Thyroid gland (tissue), 4 donors: ENCODE data around the gene WDR90. TPM values are rescaled to one million over a fixed set of nuclear protein-coding genes. Genes with fewer than 3 reads are reported as not detected.

ENCODE experiments used
- DNase-seq, 2 donors: peaks; one replicate each; pipeline ENCODE4 v3.0.0-alpha.2; 2019
- H3K27ac ChIP-seq, 3 donors: fragments of 200-600 bp; sonication (generic); 1 replicate in 2 of 3; 2 replicates in 1 of 3; pipeline ENCODE4 v1.5.1; 2016 to 2019; ENCODE audit warnings: mild to moderate bottlenecking in 1 of 3, moderate library complexity in 1 of 3
- H3K27me3 ChIP-seq: fragments of 200-600 bp; sonication (generic); one replicate; pipeline ENCODE4 v1.5.1; 2019
- H3K36me3 ChIP-seq, 2 donors: fragments of 200-600 bp; sonication (generic); one replicate each; pipeline ENCODE4 v1.5.1; 2016 to 2019
- H3K4me1 ChIP-seq, 2 donors: fragments of 200-600 bp; sonication (generic); one replicate each; pipeline ENCODE4 v1.5.1; 2017 to 2019
- H3K4me3 ChIP-seq, 3 donors: fragments of 200-600 bp; sonication (generic); replicated peaks in 1 of 3; 1 replicate in 2 of 3; 2 replicates in 1 of 3; pipeline ENCODE4 v1.5.1; 2016; ENCODE audit warnings: mild to moderate bottlenecking in 1 of 3
- H3K9me3 ChIP-seq: fragments of 200-600 bp; sonication (generic); one replicate; pipeline ENCODE4 v1.5.1; 2017
- POLR2A ChIP-seq, 2 donors: fragments of 450-650 bp; IDR thresholded peaks; one replicate each; pipeline ENCODE4 v1.6.1; 2017; ENCODE audit warnings: antibody characterized with exemption in 2 of 2, mild to moderate bottlenecking in 2 of 2, moderate library complexity in 1 of 2
- WGBS, 2 donors: methylation state at CpG; one replicate each; pipeline ENCODE4 v1.1.5; 2017; 5-methylcytosine and 5-hydroxymethylcytosine counted together
- intact Hi-C: fragments of 100-400 bp; cut with DNase I; formaldehyde crosslinking; loops from one replicate; pipeline ENCODE4 v1.15.1; 2023
- total RNA-seq, 4 donors: library from RNA; depleted of rRNA; stranded (reverse); fragments of >200 nt; gene quantifications; one replicate each; pipeline ENCODE4 v1.2.3, GENCODE V29; 2016
- TF ChIP-seq, protein P1 (sequence below), 6 experiments: fragments of 200-600 bp in 3 of 6; fragments of 450-650 bp in 3 of 6; sonication (generic) in 3 of 6; IDR thresholded peaks; one replicate each; pipeline ENCODE4 v1.5.1; 2016 to 2019; ENCODE audit warnings: antibody characterized with exemption in 6 of 6, mild to moderate bottlenecking in 2 of 6, inconsistent platforms in 1 of 6, moderate library complexity in 1 of 6

The WDR90 gene
- total RNA-seq, 4 donors from 2014 or later, result 23.6 to 56.0 (median 34.3) TPM

DNA sequence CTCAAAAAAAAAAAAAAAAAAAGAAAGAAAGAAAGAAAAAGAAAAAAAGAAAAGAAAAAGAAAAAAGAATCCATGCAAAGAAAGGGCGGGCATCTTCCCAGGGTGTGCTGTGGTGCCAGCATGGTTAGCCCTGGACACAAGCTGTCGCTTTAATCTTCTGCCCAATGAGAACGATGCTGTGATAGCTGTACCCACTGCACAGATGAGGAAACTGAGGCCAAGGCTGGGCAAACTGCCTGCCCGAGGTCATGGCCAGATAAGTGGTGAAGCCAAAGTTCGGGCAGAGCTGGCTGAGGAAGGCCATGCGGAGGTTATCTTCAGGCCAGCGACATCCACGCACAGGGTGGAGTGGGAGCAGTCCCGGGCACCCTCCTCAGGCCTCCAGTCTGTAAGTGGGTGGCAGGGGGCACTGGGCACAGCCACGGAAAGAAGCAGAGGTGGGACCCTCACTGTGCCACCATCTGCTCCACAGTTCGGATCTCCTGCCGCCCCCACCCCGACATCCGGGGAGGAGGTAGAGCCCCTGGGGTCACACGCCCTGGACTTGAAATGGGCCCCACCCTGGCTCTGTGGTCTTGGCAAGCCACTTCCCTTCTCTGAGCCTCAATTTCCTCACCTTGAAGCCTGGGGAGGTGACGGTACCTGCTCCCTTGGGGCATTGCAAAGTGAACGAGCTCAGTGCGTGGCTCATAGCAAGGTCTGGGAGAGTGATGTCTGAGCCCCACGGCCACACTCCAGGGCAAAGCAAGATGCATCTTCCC lies 49.9 kb downstream of the WDR90 start:
- WGBS, 2 donors, result 59 to 75% methylated on average over 10 to 19 of the region's 19 CpGs
- H3K9me3 ChIP-seq, result no peaks in the 10 kb centered on the region
- H3K36me3 ChIP-seq, result no peaks in the 10 kb centered on the region
- TF ChIP-seq, protein P1, sequence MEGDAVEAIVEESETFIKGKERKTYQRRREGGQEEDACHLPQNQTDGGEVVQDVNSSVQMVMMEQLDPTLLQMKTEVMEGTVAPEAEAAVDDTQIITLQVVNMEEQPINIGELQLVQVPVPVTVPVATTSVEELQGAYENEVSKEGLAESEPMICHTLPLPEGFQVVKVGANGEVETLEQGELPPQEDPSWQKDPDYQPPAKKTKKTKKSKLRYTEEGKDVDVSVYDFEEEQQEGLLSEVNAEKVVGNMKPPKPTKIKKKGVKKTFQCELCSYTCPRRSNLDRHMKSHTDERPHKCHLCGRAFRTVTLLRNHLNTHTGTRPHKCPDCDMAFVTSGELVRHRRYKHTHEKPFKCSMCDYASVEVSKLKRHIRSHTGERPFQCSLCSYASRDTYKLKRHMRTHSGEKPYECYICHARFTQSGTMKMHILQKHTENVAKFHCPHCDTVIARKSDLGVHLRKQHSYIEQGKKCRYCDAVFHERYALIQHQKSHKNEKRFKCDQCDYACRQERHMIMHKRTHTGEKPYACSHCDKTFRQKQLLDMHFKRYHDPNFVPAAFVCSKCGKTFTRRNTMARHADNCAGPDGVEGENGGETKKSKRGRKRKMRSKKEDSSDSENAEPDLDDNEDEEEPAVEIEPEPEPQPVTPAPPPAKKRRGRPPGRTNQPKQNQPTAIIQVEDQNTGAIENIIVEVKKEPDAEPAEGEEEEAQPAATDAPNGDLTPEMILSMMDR (IDR thresholded peaks at IDR 0.05), result no peak
- H3K27me3 ChIP-seq, result peaks cover 13% of the 10 kb centered on the region
- no peak overlapping the region for H3K27ac ChIP-seq
- peaks cover 15 to 26% of the 10 kb centered on the region in 2 donors for H3K4me1 ChIP-seq
- no peak overlapping the region for H3K4me3 ChIP-seq
- no peak for DNase-seq
- intact Hi-C loops, result no loop called here

DNA sequence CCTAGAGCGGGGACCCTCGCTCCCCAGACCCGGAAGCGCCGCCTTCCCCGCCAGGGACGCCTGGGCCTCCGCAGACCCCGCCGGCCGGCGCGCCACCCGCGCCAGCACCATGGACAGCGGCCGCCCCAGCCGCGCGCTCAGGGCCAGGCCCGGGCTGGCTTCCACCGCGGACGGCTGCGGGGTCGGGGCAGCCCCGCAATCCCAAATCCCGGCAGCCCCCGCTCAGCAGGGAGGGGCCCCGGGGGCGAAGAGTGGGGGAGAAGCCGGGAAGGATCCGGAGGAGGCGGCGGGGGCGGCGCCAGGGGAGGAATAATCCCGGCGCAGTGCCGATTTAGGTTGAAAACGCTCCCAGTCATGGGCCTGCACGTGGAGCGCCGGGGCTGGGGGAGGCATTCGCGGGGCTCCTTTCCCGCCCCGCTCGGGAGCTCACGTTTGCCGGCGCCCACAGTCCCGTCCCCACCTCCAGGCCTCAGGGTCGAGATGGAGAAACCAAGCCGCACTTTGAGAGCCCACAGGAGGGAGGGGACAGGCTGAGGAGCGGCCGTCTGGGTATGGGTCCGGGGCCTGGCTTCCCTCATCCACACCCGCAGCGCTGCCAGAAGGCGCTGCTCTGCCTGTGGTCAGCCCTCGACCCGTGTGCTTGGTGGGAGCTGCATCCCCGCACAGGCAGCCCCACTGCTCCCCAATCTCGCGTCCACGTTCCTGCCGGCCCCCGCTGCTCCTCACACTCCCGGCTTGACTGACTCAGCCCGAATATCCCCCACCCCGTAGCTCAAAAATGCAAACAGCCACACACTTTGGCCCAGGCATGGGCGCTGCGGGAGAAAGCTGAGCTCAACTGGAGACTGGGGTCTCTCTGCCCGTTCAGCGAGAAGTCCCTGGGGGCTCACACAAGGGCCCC lies 51.8 kb downstream of the WDR90 start:
- WGBS, 2 donors, result 9 to 10% methylated on average over 13 to 22 of the region's 76 CpGs

DNA sequence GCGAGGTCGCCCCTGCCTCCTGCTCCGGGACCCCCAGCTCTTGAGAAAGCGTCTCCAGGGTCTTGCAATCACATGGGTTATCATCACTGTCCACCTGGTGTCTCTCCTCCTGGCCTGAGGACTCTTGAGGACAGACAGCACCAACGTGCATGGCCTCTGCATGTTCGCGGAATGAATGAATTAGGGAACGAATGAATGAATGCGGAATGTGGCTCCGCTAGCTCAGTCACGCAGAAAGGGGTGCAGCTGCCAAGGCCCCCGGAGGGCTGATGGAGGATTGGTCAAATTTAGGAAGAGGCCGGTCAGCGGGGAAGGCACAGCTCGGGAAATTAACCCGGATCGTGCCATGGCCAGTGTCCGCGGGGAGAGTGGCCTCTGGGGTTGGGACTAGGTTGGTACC lies 53.2 kb downstream of the WDR90 start:
- no peaks in the 10 kb centered on the region for H3K9me3 ChIP-seq
- no peak overlapping the region for H3K4me3 ChIP-seq
- H3K27me3 ChIP-seq, result peaks cover 23% of the 10 kb centered on the region
- WGBS, 2 donors, result 83 to 84% methylated on average over 19 of the region's 19 CpGs
- no peak overlapping the region for H3K27ac ChIP-seq
- intact Hi-C loops, result loop anchor here (10.0 kb wide), 1 partner anchor 492 kb away; no protein-coding TSS in a partner anchor
- no peaks in the 10 kb centered on the region for H3K36me3 ChIP-seq
- H3K4me1 ChIP-seq, result peaks cover 0 to 14% of the 10 kb centered on the region in 2 donors
- no peak for TF ChIP-seq POLR2A (IDR thresholded peaks at IDR 0.05)
- TF ChIP-seq, protein P1 (IDR thresholded peaks at IDR 0.05), result no peak
- DNase-seq, result no peak

More for the DNA sequence above, 51.8 kb downstream of the WDR90 start:
- Histone ChIP-seq H3K4me1 (peaks cover under 1 to 18% of the 10 kb centered on the region in 2 donors), H3K36me3 (no peaks in the 10 kb centered on the region), H3K4me3 (no peak overlapping the region), H3K9me3 (no peaks in the 10 kb centered on the region), H3K27ac (no peak overlapping the region), H3K27me3 (peaks cover 17% of the 10 kb centered on the region)
- no peak for DNase-seq
- intact Hi-C loops, result loop anchor here (10.0 kb wide), 1 partner anchor 494 kb away; no protein-coding TSS in a partner anchor
- TF ChIP-seq POLR2A (IDR thresholded peaks at IDR 0.05), result no peak
- TF ChIP-seq, protein P1 (IDR thresholded peaks at IDR 0.05), result no peak

DNA sequence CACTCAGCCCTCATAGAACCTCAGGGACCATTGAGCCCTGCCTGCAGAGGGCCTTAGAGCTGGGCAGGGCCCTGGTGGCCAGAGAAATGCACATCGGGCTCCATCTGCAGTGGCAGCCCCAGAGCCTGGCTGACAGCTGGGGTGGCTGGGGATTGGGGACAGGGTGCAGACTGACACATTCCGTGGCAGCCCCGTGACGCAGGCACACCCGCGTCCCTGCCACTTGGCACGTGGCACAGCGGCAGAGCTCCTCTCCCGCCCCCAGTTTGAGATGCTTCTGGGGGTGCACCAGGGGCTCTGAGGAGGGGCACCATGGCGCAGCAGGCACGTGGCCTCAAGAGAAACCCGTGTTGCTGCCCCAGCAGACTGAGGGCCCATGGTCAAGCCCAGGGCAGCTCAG lies 54.2 kb downstream of the WDR90 start:
- TF ChIP-seq, protein P1 (IDR thresholded peaks at IDR 0.05), result no peak
- no peak for TF ChIP-seq POLR2A (IDR thresholded peaks at IDR 0.05)
- 60 to 84% methylated on average over 1 to 6 of the region's 12 CpGs for WGBS, 2 donors
- peaks cover 23% of the 10 kb centered on the region for H3K27me3 ChIP-seq

More for the DNA sequence above, 54.2 kb downstream of the WDR90 start:
- peaks cover 0 to 14% of the 10 kb centered on the region in 2 donors for H3K4me1 ChIP-seq
- H3K4me3 ChIP-seq, result no peak overlapping the region
- no peak overlapping the region for H3K27ac ChIP-seq
- DNase-seq, result no peak
- no peaks in the 10 kb centered on the region for H3K36me3 ChIP-seq
- intact Hi-C loops, result loop anchor here (10.0 kb wide), 1 partner anchor 491 kb away; no protein-coding TSS in a partner anchor
- no peaks in the 10 kb centered on the region for H3K9me3 ChIP-seq
